ENCODE results near the gene TMEM131.

Gene TMEM131

GRCh38 chr2:97758131-97758705 lies 237.5 kb downstream of the TMEM131 start:
- no peaks in the 10 kb centered on the region for H4K20me1 ChIP-seq (ENCODE audit: insufficient read depth, low read length)
- no peaks in the 10 kb centered on the region for H3K4me1 ChIP-seq (ENCODE audit: low read length)
- no peak overlapping the region for H3K27ac ChIP-seq (ENCODE audit: low read length)

DNA sequence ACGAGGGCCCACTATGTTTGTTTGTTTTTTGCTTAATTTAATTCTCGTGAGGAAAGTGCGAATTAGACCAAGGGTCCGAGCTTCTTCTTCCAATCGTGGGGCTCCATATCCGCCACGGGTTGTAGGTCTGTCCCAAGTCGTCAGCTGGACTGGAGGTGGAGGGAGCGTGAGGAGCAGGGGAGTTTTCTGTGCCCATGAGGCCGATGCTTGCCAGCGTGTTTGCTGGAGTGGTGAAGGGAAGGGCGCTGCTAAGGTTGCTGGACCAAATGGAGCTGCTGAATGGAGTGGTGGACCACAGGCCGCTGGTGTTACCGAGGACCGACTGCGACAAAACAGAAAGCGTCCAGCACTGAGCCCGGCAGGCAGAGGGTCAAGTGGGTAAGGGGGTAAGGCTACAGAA lies 238.7 kb downstream of the TMEM131 start:
- Histone ChIP-seq H2AFZ (ENCODE audit: low read depth, low read length) (no peak overlapping the region), H3K4me3 (ENCODE audit: low read length) (no peak overlapping the region), H3K79me2 (ENCODE audit: low read length) (no peaks in the 10 kb centered on the region), H3K4me2 (ENCODE audit: low read length) (no peak overlapping the region), H4K20me1 (ENCODE audit: insufficient read depth, low read length) (no peaks in the 10 kb centered on the region), H3K9me3 (ENCODE audit: insufficient read depth, low read length) (no peaks in the 10 kb centered on the region), H3K36me3 (replicated peaks; ENCODE audit: low read depth, low read length) (peaks cover 70% of the 10 kb centered on the region), H3K4me1 (ENCODE audit: low read length) (no peaks in the 10 kb centered on the region), H3K9ac (ENCODE audit: low read length) (no peak overlapping the region), H3K27ac (ENCODE audit: low read length) (no peak overlapping the region), H3K27me3 (ENCODE audit: low read depth, low read length) (no peaks in the 10 kb centered on the region)
- TF ChIP-seq EZH2phosphoT487 (IDR thresholded peaks at IDR 0.05; ENCODE audit: low read depth), result no peak
- no peak for TF ChIP-seq CTCF (IDR thresholded peaks at IDR 0.05; ENCODE audit: low read depth, low read length)

More at GRCh38 chr2:97758131-97758705, 237.5 kb downstream of the TMEM131 start:
- H3K4me3 ChIP-seq (ENCODE audit: low read length), result no peak overlapping the region
- H3K9ac ChIP-seq (ENCODE audit: low read length), result no peak overlapping the region
- no peak overlapping the region for H3K4me2 ChIP-seq (ENCODE audit: low read length)
- TF ChIP-seq EZH2phosphoT487 (IDR thresholded peaks at IDR 0.05; ENCODE audit: low read depth) (no peak), CTCF (IDR thresholded peaks at IDR 0.05; ENCODE audit: low read depth, low read length) (no peak)
- no peaks in the 10 kb centered on the region for H3K27me3 ChIP-seq (ENCODE audit: low read depth, low read length)
- H3K79me2 ChIP-seq (ENCODE audit: low read length), result no peaks in the 10 kb centered on the region
- H3K9me3 ChIP-seq (ENCODE audit: insufficient read depth, low read length), result no peaks in the 10 kb centered on the region
- H2AFZ ChIP-seq (ENCODE audit: low read depth, low read length), result no peak overlapping the region
- peaks cover 69% of the 10 kb centered on the region for H3K36me3 ChIP-seq (replicated peaks; ENCODE audit: low read depth, low read length)

GRCh38 chr2:97755491-97755890 lies 240.3 kb downstream of the TMEM131 start:
- H2AFZ ChIP-seq (ENCODE audit: low read depth, low read length), result no peak overlapping the region
- H3K27ac ChIP-seq (ENCODE audit: low read length), result no peak overlapping the region
- no peaks in the 10 kb centered on the region for H3K27me3 ChIP-seq (ENCODE audit: low read depth, low read length)
- peaks cover 68% of the 10 kb centered on the region for H3K36me3 ChIP-seq (replicated peaks; ENCODE audit: low read depth, low read length)
- no peaks in the 10 kb centered on the region for H3K79me2 ChIP-seq (ENCODE audit: low read length)
- H3K4me3 ChIP-seq (ENCODE audit: low read length), result no peak overlapping the region
- H3K9ac ChIP-seq (ENCODE audit: low read length), result no peak overlapping the region
- no peaks in the 10 kb centered on the region for H4K20me1 ChIP-seq (ENCODE audit: insufficient read depth, low read length)
- H3K4me1 ChIP-seq (ENCODE audit: low read length), result no peaks in the 10 kb centered on the region
- H3K4me2 ChIP-seq (ENCODE audit: low read length), result no peak overlapping the region
- no peak for TF ChIP-seq CTCF (IDR thresholded peaks at IDR 0.05; ENCODE audit: low read depth, low read length)
- TF ChIP-seq EZH2phosphoT487 (IDR thresholded peaks at IDR 0.05; ENCODE audit: low read depth), result no peak
- H3K9me3 ChIP-seq (ENCODE audit: insufficient read depth, low read length), result no peaks in the 10 kb centered on the region

DNA sequence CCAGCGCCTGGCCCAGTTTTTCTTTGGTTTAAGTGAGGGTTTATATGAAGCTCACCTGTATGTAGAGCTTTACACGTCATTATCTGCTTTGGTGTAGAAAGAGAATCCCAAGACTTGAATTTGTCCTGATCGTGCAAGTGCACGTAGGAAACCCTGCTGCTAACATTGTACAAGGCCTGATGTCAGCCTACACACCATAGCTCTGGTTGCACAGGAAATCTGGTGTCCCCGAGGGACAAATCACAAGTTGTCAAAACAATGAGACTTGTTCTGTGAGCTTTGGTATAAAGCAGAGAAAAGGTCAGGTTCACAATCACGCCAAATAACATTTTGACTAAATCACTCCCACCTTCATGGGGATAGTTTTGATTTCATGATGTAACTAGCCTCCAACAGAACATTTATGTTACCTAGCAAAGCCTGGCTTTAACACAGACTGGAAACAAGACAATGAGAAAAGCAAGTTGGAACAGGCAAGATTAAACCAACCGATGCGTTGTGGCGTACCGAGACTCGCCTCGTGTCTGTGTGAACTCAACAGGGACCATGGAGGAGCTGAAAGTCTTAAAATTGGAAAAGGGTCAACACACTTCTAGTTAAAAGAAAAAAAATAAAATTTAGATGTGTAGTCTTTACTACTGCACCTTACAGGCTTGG lies 240.9 kb downstream of the TMEM131 start:
- Histone ChIP-seq H4K20me1 (ENCODE audit: insufficient read depth, low read length) (no peaks in the 10 kb centered on the region), H3K27me3 (ENCODE audit: low read depth, low read length) (no peaks in the 10 kb centered on the region), H3K4me2 (ENCODE audit: low read length) (no peak overlapping the region), H2AFZ (ENCODE audit: low read depth, low read length) (no peak overlapping the region), H3K4me1 (ENCODE audit: low read length) (no peaks in the 10 kb centered on the region), H3K4me3 (ENCODE audit: low read length) (no peak overlapping the region), H3K27ac (ENCODE audit: low read length) (no peak overlapping the region), H3K79me2 (ENCODE audit: low read length) (no peaks in the 10 kb centered on the region), H3K36me3 (replicated peaks; ENCODE audit: low read depth, low read length) (peaks cover 67% of the 10 kb centered on the region), H3K9ac (ENCODE audit: low read length) (no peak overlapping the region), H3K9me3 (ENCODE audit: insufficient read depth, low read length) (no peaks in the 10 kb centered on the region)
- TF ChIP-seq EZH2phosphoT487 (IDR thresholded peaks at IDR 0.05; ENCODE audit: low read depth) (no peak), CTCF (IDR thresholded peaks at IDR 0.05; ENCODE audit: low read depth, low read length) (no peak)

Measured in OCI-LY3 (cell line).